ENCODE results near the gene FUBP3. TPM values are rescaled to one million over a fixed set of nuclear protein-coding genes. Genes with fewer than 3 reads are reported as not detected.

FUBP3 gene
- total RNA-seq, 1 donor from 2014 or later = 14.5 TPM

- H3K36me3 ChIP-seq = peaks cover 80 to 100% of the 10 kb centered on the region in 2 donors
- H3K9me3 ChIP-seq = no peaks in the 10 kb centered on the region
- TF ChIP-seq CTCF (IDR thresholded peaks at IDR 0.05) = no peak
These were observed 44.1 kb downstream of the FUBP3 start for GRCh38 chr9:130623466-130623865.

DNA sequence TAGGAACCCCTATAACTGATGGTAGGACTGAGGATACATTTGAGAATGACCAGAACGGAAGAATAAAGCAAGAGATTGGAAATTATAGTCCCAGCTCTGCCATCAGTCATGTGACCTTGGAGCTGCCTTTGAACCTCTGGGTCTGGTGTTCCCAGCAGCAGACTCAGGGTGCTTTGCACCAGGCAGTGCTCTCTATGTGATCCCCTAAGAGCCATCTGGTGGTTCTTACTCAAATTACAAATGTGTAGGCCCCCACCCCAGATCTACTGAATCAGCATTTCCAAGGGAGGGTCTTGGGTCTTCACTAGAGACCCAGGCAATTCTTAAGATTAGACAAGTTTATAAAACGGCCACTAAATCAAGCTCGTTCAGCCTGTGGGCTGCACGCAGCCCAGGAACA, 44.8 kb downstream of the FUBP3 start:
- Histone ChIP-seq H3K9me3 (no peaks in the 10 kb centered on the region), H3K4me1 (no peaks in the 10 kb centered on the region), H3K36me3 (peaks cover 79 to 100% of the 10 kb centered on the region in 2 donors), H3K4me3 (no peak overlapping the region), H3K27me3 (no peaks in the 10 kb centered on the region), H3K27ac (no peak overlapping the region)
- intact Hi-C loops (cut with DNase I) = no loop called here
- DNase-seq (ENCODE audit: low spot score in 2 of 2) = no peak
- TF ChIP-seq CTCF (IDR thresholded peaks at IDR 0.05) = no peak

More at GRCh38 chr9:130623466-130623865, 44.1 kb downstream of the FUBP3 start:
- H3K4me1 ChIP-seq = no peaks in the 10 kb centered on the region
- H3K27ac ChIP-seq = no peak overlapping the region
- no peak overlapping the region for H3K4me3 ChIP-seq
- H3K27me3 ChIP-seq = no peaks in the 10 kb centered on the region
- no peak for DNase-seq (ENCODE audit: low spot score in 2 of 2)
- intact Hi-C loops (cut with DNase I) = no loop called here

GRCh38 chr9:130626249-130626996, 47.0 kb downstream of the FUBP3 start:
- intact Hi-C loops (cut with DNase I) = no loop called here
- Histone ChIP-seq H3K9me3 (no peaks in the 10 kb centered on the region), H3K4me1 (no peaks in the 10 kb centered on the region), H3K27ac (no peak overlapping the region), H3K27me3 (no peaks in the 10 kb centered on the region), H3K36me3 (peaks cover 79 to 100% of the 10 kb centered on the region in 2 donors), H3K4me3 (no peak overlapping the region)
- TF ChIP-seq CTCF (IDR thresholded peaks at IDR 0.05) = no peak
- no peak for DNase-seq (ENCODE audit: low spot score in 2 of 2)

GRCh38 chr9:130627051-130627450, 47.7 kb downstream of the FUBP3 start:
- no peaks in the 10 kb centered on the region for H3K27me3 ChIP-seq
- no peak for TF ChIP-seq CTCF (IDR thresholded peaks at IDR 0.05)
- H3K27ac ChIP-seq = no peak overlapping the region
- peaks cover 79 to 100% of the 10 kb centered on the region in 2 donors for H3K36me3 ChIP-seq
- no peaks in the 10 kb centered on the region for H3K9me3 ChIP-seq
- H3K4me1 ChIP-seq = no peaks in the 10 kb centered on the region
- no peak overlapping the region for H3K4me3 ChIP-seq
- intact Hi-C loops (cut with DNase I) = no loop called here
- no peak for DNase-seq (ENCODE audit: low spot score in 2 of 2)

DNA sequence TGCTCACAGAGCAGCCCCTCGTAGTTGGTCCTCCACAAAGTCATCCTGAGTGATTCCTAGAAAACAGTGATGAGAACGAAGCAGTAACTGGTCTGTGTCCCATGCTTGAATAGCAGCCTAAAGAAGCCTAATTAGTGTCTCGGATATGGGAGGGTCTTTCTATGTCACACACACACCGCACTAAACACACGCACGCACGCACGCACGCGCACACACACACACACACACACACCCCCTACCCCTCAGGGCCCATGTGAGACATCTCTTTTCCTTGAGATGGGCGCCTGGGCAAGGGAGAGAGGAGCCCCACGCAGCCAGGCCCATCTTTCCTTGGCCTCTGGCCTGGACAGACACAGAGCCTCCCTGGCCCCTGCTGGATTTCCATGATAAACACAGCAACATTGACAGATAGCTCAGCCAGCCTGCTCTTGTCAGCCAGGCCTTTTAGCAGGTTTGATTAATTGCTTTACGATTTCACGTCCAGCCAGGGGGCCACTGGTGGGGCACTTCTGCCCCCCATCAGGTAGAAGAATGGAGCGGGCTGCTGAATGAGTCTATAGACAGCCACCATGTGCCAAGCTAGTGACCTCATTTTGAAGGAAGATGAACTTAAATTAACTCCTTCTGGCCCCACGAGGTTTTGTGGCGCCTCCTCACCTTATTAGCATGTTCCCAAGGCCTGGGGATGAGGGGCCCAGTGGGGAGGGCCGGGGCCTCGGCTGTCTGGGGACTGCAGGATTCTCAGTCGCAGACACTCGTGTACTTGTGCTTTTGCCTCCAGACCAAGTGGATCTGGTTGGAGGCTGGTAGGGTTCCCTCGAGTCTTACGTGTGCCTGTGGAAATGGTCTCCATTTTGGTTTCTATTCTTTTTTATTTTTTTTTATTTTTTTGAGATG, 48.8 kb downstream of the FUBP3 start:
- H3K36me3 ChIP-seq = peaks cover 89 to 99% of the 10 kb centered on the region in 2 donors
- no peaks in the 10 kb centered on the region for H3K27me3 ChIP-seq
- H3K4me1 ChIP-seq = no peaks in the 10 kb centered on the region
- no peak for TF ChIP-seq CTCF (IDR thresholded peaks at IDR 0.05)
- intact Hi-C loops (cut with DNase I) = no loop called here
- no peak overlapping the region for H3K27ac ChIP-seq
- no peaks in the 10 kb centered on the region for H3K9me3 ChIP-seq
- DNase-seq (ENCODE audit: low spot score in 2 of 2) = no peak
- no peak overlapping the region for H3K4me3 ChIP-seq

All from ascending aorta (tissue), 2 donors.